Loucy (cell line): ENCODE measurements around the gene RXRA.
"Not testable (repeated sequence)": the region's sequence is repeated elsewhere in the genome, so short reads cannot be mapped to it uniquely, and the experiment has no call there.

ENCODE experiments used
- H2AFZ ChIP-seq: fragments of 200-600 bp; sonication (generic); 2 replicates; pipeline ENCODE4 v1.6.0; 2016; ENCODE audit warnings: antibody characterized with exemption, mild to moderate bottlenecking, low read length, moderate library complexity
- H3F3A ChIP-seq: fragments of 200-600 bp; 2 replicates; pipeline ENCODE4 v1.6.0; 2016; ENCODE audit warnings: antibody characterized with exemption, low read depth, mild to moderate bottlenecking
- H3K27me3 ChIP-seq: fragments of 200-600 bp; sonication (generic); 2 replicates; pipeline ENCODE4 v1.6.1; 2014; ENCODE audit warnings: low read length, mild to moderate bottlenecking; ENCODE audit not compliant: insufficient read depth, poor library complexity, severe bottlenecking
- H3K36me3 ChIP-seq: fragments of 200-600 bp; sonication (generic); 2 replicates; pipeline ENCODE4 v1.6.1; 2016; ENCODE audit warnings: low read length; ENCODE audit not compliant: insufficient read depth
- H3K4me1 ChIP-seq: fragments of 200-600 bp; sonication (generic); 2 replicates; pipeline ENCODE4 v1.5.1; 2014; ENCODE audit warnings: low read length, mild to moderate bottlenecking; ENCODE audit not compliant: insufficient read depth, poor library complexity, severe bottlenecking
- H3K4me2 ChIP-seq: fragments of 200-600 bp; sonication (generic); 2 replicates; pipeline ENCODE4 v1.6.0; 2014; ENCODE audit warnings: antibody characterized with exemption, low read length, low read depth, mild to moderate bottlenecking; ENCODE audit not compliant: poor library complexity, severe bottlenecking
- H3K4me3 ChIP-seq: fragments of 200-600 bp; sonication (generic); 2 replicates; pipeline ENCODE4 v1.5.1; 2014; ENCODE audit warnings: low read length, mild to moderate bottlenecking, mixed read lengths; ENCODE audit not compliant: poor library complexity, severe bottlenecking
- H3K79me2 ChIP-seq: fragments of 200-600 bp; sonication (generic); 2 replicates; pipeline ENCODE4 v1.6.1; 2014; ENCODE audit warnings: low read length; ENCODE audit not compliant: insufficient read depth
- H3K9ac ChIP-seq: fragments of 200-600 bp; sonication (generic); 2 replicates; pipeline ENCODE4 v1.6.0; 2014; ENCODE audit warnings: mild to moderate bottlenecking, low read depth, low read length, moderate library complexity; ENCODE audit not compliant: poor library complexity, severe bottlenecking
- H3K9me2 ChIP-seq: fragments of 200-600 bp; sonication (generic); replicated peaks from 2 replicates; pipeline ENCODE4 v1.6.1; 2016; ENCODE audit warnings: low read depth, low read length, mixed read lengths
- H3K9me3 ChIP-seq: fragments of 200-600 bp; sonication (generic); 2 replicates; pipeline ENCODE4 v1.6.1; 2014; ENCODE audit warnings: mild to moderate bottlenecking, antibody characterized with exemption, low read length, low read depth; ENCODE audit not compliant: insufficient read depth
- H4K20me1 ChIP-seq: fragments of 200-600 bp; sonication (generic); 2 replicates; pipeline ENCODE4 v1.6.0; 2014; ENCODE audit warnings: antibody characterized with exemption, low read length, mild to moderate bottlenecking; ENCODE audit not compliant: insufficient read depth, poor library complexity, severe bottlenecking
- CTCF ChIP-seq: fragments of 200-600 bp; sonication (generic); conservative IDR thresholded peaks from 2 replicates; pipeline ENCODE4 v1.5.1; 2014; ENCODE audit warnings: mild to moderate bottlenecking, antibody characterized with exemption, low read length
- EZH2phosphoT487 ChIP-seq: fragments of 200-600 bp; IDR thresholded peaks from 2 replicates; pipeline ENCODE4 v1.6.1; 2018; ENCODE audit warnings: antibody characterized with exemption, mild to moderate bottlenecking, moderate library complexity, borderline replicate concordance

Gene RXRA

GRCh38 chr9:134304261-134304660 lies 22.0 kb upstream of the RXRA start:
- Histone ChIP-seq H3K4me2 (no peak overlapping the region), H3F3A (no peaks in the 10 kb centered on the region), H3K27me3 (no peaks in the 10 kb centered on the region), H3K79me2 (no peaks in the 10 kb centered on the region), H2AFZ (no peak overlapping the region), H3K36me3 (no peaks in the 10 kb centered on the region), H3K9ac (no peak overlapping the region), H3K4me3 (no peak overlapping the region), H4K20me1 (no peaks in the 10 kb centered on the region), H3K4me1 (peaks cover 8% of the 10 kb centered on the region), H3K9me3 (no peaks in the 10 kb centered on the region), H3K9me2 (no peaks in the 10 kb centered on the region)
- TF ChIP-seq CTCF (no peak), EZH2phosphoT487 (no peak)

GRCh38 chr9:134304690-134305089 lies 21.6 kb upstream of the RXRA start:
- H3K4me3 ChIP-seq = no peak overlapping the region
- H3K9ac ChIP-seq = no peak overlapping the region
- H2AFZ ChIP-seq = no peak overlapping the region
- no peaks in the 10 kb centered on the region for H4K20me1 ChIP-seq
- no peak overlapping the region for H3K4me2 ChIP-seq
- H3K9me2 ChIP-seq = no peaks in the 10 kb centered on the region
- no peaks in the 10 kb centered on the region for H3K36me3 ChIP-seq
- no peak for TF ChIP-seq CTCF
- H3K79me2 ChIP-seq = no peaks in the 10 kb centered on the region
- no peaks in the 10 kb centered on the region for H3K27me3 ChIP-seq
- H3F3A ChIP-seq = no peaks in the 10 kb centered on the region
- H3K9me3 ChIP-seq = no peaks in the 10 kb centered on the region
- peaks cover 8% of the 10 kb centered on the region for H3K4me1 ChIP-seq

- Histone ChIP-seq H3K4me3 (no peak overlapping the region), H3K9me3 (no peaks in the 10 kb centered on the region), H3K9ac (no peak overlapping the region), H3K9me2 (no peaks in the 10 kb centered on the region), H3K79me2 (no peaks in the 10 kb centered on the region), H3F3A (no peaks in the 10 kb centered on the region), H3K36me3 (no peaks in the 10 kb centered on the region), H3K4me2 (no peak overlapping the region), H4K20me1 (no peaks in the 10 kb centered on the region), H2AFZ (no peak overlapping the region), H3K27me3 (no peaks in the 10 kb centered on the region), H3K4me1 (peaks cover 8% of the 10 kb centered on the region)
- TF ChIP-seq EZH2phosphoT487 (no peak), CTCF (no peak)
Observed at GRCh38 chr9:134305533-134305932, 20.7 kb upstream of the RXRA start.

GRCh38 chr9:134306042-134306441 lies 20.2 kb upstream of the RXRA start:
- not testable (repeated sequence) for H3K9me3 ChIP-seq, H3F3A ChIP-seq, H2AFZ ChIP-seq, H3K4me3 ChIP-seq, H3K27me3 ChIP-seq, H3K9ac ChIP-seq, H3K79me2 ChIP-seq, H3K4me2 ChIP-seq, H3K4me1 ChIP-seq, H3K9me2 ChIP-seq, H3K36me3 ChIP-seq, H4K20me1 ChIP-seq
